Stimulated activated CD8-positive, alpha-beta memory T cell treated with anti-CD3 and anti-CD28 coated beads, Interleukin-12 subunit alpha, Interleukin-12 subunit beta, amount 100 ng/mL, for 24 hours (primary cell): ENCODE data around the gene ANK2.

Experiments
- DNase-seq: peaks from one replicate; pipeline ENCODE4 v3.0.0-alpha.2; 2020; ENCODE audit errors: extremely low read depth

The ANK2 gene

GRCh38 chr4:113094802-113095201 lies 45.3 kb downstream of the ANK2 start:
- DNase-seq: no peak

- no peak for DNase-seq
These were observed 52.2 kb downstream of the ANK2 start for GRCh38 chr4:113101669-113102068.

- no peak for DNase-seq
These were observed 54.1 kb downstream of the ANK2 start for GRCh38 chr4:113103556-113103955.

GRCh38 chr4:113106108-113106507 lies 56.7 kb downstream of the ANK2 start:
- no peak for DNase-seq

- no peak for DNase-seq
These were observed 59.8 kb downstream of the ANK2 start for GRCh38 chr4:113109106-113109718.

DNA sequence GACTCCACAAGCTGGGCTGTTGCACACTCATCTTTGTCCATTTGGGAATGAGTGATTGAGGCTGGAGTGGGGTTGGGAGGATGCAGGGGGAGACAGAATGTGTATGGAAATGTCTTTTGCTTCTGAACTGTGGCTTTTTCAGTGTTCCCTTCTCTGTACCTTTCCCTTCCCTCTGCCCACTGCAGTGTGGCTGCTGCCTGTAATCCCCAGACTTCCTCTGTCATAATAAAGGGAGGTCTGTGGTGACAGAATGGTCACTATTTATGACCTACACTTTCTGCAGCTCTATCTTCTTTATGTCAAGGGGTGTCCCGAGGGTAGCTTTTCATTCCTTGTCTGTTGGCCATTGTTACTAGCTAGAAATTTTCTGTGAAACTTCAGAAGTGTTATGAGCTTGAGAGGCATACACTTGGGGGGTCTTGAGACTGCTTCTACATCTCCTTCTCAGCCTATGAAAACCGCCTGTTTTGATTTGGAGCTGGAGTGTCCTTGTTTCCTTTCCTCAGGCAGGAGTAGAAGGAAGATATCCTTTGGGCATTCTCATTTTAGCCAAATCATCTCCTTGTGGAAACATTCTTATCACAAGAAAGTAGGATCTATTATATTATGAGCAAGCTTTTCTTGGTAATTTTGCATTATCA lies 63.0 kb downstream of the ANK2 start:
- no peak for DNase-seq

DNA sequence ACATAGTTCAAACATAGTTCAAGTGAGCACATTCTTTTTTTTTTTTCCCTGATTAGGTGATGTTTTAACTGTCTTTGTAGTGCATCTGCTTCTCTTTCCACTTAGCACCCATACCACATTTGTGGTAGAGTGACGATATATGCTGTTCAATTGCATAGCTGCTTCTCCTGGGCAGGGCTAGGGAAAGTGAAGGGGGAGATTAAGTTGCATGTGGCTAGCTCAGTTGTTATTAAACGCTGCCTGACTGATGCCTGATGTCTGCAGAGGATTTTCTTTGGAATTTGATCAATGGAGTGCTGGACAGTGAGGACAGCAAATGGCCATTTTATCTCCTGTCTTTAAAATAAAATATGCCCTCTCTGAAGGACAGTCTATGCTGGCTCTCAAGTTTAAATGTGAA lies 63.7 kb downstream of the ANK2 start:
- no peak for DNase-seq

- no peak for DNase-seq
These were observed 65.4 kb downstream of the ANK2 start for GRCh38 chr4:113114884-113115283.

- no peak for DNase-seq
These were observed 67.2 kb downstream of the ANK2 start for GRCh38 chr4:113116414-113117357.

DNA sequence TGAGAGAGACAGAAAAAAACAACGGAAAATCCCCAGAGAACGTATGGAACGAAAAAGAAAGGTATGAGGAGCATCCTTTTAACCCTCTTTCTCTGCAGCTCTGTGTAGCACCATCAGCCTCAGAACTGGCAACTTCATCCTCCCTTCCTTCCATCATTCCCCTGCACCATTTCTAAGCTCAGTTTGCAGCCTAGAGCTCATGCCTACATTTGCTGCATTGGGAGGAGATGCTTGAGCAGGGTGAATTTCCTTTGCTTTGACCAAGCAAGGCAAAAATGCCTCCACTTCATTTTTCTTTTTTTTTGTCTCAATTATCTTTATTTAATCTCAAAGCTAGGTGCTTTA lies 67.9 kb downstream of the ANK2 start:
- no peak for DNase-seq

- no peak for DNase-seq
These were observed 72.6 kb downstream of the ANK2 start for GRCh38 chr4:113122066-113122465.

GRCh38 chr4:113125418-113125817 lies 76.0 kb downstream of the ANK2 start:
- no peak for DNase-seq

DNA sequence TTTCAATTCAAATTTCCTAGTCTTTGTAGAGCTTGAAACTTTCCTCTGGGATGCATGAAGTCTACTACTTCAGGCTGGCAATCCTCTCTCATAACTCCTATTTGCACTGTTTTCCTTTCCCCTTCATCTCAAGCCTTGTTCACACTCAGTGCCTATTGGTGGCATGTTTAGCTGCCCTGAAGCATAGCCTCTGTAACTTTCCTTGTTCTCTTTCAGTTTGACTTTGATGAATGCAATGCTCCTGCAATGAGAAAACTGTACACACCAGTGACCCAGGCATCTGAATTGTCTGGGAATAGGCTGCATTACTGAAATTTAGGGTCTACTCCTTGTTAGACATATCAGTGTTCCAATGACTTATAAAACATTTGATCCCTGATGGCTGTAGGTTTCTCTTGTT lies 81.7 kb downstream of the ANK2 start:
- no peak for DNase-seq

- no peak for DNase-seq
These were observed 82.2 kb downstream of the ANK2 start for GRCh38 chr4:113131621-113132020.

DNA sequence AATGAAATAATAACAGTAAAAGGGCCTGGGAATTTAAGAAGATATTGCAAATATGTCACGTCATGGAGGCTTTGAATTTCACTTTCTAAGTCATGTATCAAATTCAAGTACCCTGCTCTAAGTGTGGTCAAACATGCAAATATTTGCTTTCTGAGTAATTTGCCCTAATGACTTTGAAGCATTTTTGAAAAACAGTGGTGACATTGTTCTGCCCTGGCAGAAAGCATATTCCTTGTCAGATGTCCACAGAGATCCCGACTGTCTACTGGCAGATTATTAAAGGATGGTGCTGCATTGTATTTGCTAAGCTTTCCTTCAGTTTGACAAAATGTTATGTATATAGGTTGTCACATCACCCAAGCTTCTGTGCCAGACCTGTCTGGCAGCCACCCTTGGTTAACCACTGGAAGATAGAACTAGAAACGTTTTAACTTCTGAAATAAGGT lies 92.5 kb downstream of the ANK2 start:
- DNase-seq: no peak

DNA sequence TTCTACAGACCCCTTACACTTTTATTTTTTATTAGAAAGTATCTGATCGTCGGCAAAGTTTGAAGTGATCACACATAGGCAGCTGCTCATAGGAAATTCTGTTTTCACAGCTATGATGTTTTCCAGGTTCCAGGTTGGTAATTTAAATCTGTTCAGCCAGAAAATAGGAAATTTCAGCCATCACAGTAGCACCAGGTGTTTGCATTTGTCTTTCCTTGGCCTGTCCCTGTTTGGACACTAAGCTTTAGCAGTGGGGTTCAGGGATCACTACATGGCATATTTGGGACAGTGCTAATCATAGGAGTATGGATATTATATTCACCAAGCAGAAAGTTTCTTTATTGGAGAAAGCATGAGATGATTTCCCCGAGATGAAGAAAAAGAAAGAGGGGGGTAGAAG lies 92.9 kb downstream of the ANK2 start:
- no peak for DNase-seq

GRCh38 chr4:113144091-113144490 lies 94.6 kb downstream of the ANK2 start:
- DNase-seq: no peak

DNA sequence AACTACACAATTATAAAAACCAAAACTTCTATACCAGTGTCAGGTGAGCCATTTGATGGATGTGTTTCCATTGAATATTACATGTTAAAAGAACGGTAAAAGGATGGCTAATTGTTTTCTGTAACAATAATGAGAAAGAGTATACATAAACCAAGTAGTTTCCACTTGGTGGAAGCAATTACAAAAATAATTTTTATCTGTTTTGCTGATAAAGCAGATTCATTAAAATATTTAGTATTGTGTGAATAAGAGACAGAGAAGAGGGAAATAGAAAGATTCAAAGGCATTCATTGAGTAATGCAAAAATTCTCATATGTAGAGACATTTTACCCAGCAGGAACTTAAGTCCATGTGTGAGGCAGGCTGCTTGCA lies 95.7 kb downstream of the ANK2 start:
- DNase-seq: no peak

DNA sequence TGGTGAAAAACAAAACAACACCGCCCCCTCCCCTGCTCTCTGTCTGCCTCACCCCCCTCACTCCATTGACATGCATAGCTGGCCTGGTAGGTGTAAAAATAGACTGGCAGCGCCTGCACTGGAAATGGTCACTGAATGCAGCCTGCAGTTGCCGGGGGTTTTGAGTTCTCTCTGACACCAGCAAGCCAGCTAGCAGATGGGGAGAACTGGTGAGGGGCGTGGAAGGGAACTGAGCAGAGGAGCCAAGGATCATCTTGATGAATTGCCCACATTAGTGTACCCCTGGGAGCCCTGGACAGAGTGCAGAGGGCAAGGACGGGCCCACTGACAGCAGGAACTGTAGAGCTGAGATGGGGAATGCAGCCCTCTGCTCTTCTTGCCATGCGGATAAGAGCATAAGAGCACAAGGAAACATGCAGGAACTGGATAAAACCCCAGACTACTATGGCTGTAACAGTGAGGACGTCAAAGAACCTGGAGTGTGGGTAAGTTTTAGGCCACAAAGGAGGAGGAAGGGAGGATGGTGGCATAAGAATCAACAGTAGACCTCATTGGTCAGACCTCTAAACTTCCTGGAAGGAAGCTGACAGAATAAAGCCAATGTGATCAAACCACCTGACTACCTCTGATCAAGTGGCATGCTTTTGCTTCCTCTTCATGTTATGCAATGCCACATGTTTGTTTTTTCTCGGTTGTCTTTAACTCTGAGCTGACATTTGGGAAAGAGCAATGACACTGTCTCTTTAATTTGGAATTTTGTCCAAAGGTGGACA lies 96.3 kb downstream of the ANK2 start:
- no peak for DNase-seq

GRCh38 chr4:113146876-113147358 lies 97.5 kb downstream of the ANK2 start:
- DNase-seq: no peak

DNA sequence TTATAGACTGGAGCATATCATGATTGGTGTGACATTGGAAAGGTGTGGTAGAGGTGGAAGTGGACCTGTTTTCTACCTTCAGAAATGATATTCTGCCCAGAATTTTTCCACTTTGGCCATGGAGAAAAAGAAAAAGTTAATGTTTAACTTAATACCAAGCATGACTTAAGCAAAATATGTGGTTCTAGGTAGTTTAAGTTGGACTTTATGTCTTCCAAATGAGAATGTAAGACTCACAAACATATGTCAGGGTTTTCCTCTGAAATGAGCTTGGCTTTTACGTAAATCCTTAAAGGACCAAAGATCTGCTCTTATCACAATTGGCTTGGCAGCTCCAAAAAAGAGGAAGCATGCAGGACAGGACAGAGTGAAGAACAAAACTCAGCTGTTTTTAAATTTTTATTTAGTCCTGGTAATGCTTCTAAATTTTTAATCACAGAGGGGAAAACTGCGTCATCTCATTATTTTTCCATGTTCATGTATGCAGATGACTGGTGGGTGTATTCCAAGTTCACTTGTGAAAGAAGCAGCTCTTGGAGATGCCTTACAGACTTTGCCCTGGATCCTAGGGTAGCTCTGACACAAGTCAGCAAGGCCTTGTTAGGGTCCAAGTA lies 98.2 kb downstream of the ANK2 start:
- DNase-seq: no peak

GRCh38 chr4:113148925-113149324 lies 99.5 kb downstream of the ANK2 start:
- DNase-seq: no peak
